Activated T-cell treated with anti-CD3 and anti-CD28 coated beads for 1 hour (primary cell): ENCODE data around the gene PAQR8.

Experiments
- DNase-seq: peaks from one replicate; pipeline ENCODE4 v3.0.0-alpha.2; 2020; ENCODE audit warnings: low read depth

Gene PAQR8

GRCh38 chr6:52351879-52352238, 10.1 kb upstream of the PAQR8 start:
- no peak for DNase-seq

GRCh38 chr6:52352239-52353018, 9.5 kb upstream of the PAQR8 start:
- DNase-seq = no peak

DNA sequence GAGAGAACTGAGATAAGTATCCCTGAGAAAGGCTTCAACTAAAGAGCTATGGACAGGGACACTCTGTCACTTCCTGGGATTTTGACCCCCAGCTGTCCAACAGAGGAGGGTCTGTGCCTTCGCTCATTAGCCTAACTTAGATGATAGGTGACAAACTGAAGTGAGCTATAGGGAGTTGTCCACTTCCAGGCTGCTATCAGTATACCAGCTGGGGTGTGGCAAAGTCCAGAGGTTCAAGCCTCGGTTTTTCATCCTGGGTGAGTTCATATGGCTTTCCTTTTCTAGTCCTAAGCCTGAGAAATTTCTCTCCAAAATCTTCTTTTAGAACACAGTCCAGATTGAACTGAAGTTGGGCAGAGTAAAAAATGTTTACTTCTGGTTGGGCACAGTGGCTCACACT, 5.9 kb upstream of the PAQR8 start:
- DNase-seq = no peak

- no peak for DNase-seq
These were observed 2.5 kb upstream of the PAQR8 start for GRCh38 chr6:52359403-52359802.

- no peak for DNase-seq
These were observed 1.9 kb upstream of the PAQR8 start for GRCh38 chr6:52360028-52360427.

DNA sequence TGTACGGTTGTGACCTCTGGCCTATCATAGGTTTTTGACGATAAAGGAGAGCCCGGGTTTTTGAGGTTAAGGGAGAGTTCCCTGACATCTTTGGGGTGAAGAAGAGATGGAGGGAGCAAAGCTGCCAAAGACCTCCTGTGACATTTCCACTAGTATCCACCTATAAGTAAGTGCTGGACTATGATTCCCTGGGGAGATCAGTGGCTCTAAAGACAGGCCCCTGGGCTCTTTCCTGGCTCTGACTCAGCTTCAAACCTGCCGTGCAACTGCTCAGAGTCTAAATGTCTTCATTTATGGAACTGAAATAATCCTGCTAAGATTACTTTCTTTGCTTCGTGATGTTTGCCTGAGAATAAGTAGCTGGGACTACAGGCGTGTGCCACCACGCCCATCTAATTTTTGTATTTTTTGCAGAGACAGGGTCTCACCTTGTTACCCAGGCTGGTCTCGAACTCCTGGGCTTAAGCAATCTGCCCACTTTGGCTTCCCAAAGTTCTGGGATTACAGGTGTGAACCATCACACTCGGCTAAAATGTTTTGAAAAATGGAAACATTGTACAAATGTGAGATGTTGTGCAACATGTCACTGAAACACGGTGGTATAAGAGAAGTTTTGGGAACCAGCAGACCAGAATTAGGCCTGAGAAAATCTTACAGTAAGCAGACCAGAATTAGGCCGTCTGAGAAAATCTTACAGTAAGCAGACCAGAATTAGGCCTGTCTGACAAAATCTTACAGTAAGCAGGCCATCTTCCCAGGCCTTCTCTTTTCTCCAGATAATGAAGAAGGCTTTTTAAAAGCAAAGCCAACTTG, 1.1 kb upstream of the PAQR8 start:
- DNase-seq = no peak

DNA sequence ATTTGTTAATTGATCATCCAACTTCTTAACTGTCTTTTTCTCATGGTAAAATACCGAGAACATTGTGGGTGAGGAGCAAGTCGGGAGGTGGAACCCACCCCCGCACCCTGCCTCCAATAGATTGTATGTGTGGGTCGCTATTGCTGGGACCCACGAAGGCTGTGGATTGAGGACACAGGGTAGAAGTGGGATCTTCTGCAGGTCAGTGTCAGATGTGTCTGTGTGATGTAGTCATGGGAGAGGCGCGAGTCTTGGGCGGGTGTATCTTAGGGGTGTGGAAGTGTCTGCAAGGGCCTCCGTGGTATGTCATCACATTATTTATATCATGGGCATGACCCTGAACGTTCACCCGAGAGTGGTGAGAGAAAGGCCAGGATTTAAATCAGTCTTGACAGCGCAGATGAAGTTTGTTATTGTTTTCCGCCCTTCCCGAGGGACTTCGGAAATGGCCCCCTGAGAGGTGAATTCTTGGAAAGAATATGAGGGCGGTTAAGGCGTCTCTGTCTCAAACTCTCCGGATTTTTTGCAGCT, 472 bp upstream of the PAQR8 start:
- peak; percentile 7 for DNase-seq

- peak; percentile 24 for DNase-seq
These were observed 684 bp downstream of the PAQR8 start for GRCh38 chr6:52362443-52363227.

- no peak for DNase-seq
These were observed 1.4 kb downstream of the PAQR8 start for GRCh38 chr6:52363228-52363867.

DNA sequence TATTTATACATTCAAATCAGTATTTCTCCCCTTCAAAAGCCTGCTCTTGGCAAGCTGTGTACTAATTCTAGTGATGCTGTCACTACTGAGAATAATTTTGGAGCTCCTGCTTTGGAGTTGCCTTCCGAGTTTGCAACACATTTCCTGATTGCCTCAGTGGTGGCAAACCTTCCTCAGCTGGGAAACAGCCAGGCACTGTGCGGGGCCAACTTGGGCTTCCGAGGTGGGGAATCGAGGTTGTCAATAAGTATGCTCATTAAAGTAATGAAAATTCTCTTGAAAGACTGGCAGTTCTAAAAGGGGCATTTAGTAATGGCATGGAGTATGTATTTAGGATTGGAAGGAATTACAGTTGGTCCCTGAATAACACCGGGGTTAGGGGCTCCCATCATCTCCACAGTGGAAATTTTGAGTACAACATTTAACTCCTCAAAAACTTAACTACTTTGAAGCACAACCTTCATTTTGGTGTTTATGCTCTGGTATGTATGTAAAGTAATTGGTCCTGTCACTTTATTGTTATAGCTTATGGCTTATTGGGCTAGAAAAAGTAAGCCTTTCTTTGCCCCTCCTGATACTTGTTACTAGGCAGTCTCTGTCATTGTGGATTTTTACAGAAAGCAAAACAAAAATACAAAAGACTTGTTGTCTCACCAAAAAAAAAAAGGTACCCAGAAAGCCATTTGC, 2.7 kb downstream of the PAQR8 start:
- DNase-seq = no peak

DNA sequence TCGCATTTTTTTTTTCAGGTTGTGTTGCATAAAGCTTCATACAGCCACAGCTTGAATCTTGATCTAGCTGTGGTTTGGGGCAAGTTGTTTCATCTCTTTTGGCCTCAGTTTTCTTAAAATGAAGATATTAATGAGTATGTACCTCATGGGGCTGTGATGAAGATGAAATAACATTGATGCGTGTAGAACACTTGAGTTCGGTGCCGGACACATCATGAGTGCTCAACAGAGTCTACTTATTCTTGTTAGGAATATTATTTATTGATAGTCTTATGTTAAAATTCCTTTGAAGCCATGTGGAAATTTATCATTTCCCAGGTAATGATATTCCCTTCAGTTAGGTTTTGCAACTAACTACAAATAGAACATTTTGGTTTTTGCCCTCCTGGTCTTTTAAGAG, 3.4 kb downstream of the PAQR8 start:
- no peak for DNase-seq

DNA sequence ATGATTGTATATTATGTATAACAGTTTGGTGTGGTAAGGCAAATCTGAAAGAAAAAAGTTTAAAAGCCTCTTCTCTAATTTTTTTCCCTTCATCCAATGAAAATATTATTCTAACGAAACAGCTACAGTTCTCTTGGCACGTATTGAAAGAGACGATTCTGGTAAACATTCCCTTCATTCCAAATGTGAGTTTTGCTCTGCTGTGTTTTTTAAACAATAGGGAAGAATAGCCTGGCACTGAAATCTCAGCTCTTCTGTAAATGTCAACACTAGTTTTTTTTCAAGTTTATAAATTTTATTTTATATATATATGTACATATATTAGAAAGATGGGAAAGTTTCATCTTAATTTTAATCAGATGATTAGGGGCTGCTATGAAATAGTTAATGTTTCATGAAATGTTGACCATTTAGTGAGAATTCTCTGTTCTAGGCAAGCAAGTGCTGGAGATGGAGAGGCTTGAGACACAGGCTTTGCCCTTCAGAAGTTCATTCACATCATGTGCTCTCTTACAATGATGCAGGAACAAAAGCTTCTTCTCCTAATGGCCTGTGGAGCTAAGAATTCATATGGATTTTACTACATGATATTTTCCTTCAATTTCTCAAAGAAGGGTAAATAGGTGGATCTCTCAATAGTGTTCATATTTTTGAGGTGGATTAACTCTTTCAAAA, 4.1 kb downstream of the PAQR8 start:
- DNase-seq = no peak

GRCh38 chr6:52368002-52368401, 6.1 kb downstream of the PAQR8 start:
- no peak for DNase-seq

- no peak for DNase-seq
These were observed 7.3 kb downstream of the PAQR8 start for GRCh38 chr6:52369234-52369633.

- DNase-seq = no peak
These were observed 9.8 kb downstream of the PAQR8 start for GRCh38 chr6:52371656-52372191.

DNA sequence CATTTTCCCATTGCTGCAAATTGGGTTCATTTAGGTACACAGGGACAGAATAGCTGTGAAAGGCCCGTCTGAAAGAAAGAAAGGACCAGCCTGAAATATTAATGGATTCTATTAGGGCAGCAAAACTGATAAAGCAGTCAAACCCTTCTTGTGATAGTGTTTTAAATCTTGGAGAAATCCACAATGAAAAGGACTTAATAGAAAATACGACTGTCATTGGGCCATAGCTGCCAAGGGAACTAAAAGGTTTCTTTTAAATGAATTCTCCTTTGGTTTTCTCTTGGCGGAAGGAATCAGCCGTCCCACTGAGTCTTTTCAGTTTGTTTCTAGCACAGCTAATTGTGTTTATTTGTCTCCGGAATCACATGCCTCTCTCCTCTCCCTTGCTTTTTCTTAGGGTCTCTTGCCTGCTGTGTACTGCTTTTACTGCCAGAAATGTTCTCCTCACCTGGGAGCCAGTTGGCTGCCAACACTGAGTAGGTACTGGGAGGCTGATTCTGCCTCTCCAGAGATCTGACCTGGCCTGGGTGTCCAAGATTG, 11.3 kb downstream of the PAQR8 start:
- DNase-seq = no peak

DNA sequence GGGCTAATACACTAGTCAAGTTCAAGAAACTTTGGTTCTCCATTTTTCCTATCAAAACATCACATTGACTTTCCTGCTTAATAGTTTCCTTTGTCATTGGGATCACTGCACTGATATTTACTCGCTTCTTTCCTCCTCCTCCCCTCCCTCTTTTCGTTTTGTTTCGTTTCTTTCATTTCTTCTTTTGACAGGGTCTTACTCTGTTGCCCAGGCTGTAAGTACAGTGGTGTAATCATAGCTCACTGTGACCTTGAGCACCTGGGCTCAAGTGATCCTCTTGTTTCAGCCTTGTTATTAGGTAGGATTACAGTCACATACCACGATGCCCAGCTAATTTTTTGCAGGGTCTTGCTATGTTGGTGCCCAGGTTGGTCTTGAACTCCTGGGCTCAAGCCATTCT, 12.3 kb downstream of the PAQR8 start:
- DNase-seq = no peak

GRCh38 chr6:52375780-52376556, 14.0 kb downstream of the PAQR8 start:
- DNase-seq = no peak

- no peak for DNase-seq
These were observed 14.8 kb downstream of the PAQR8 start for GRCh38 chr6:52376763-52377162.
